ENCODE results near the gene TEX26.
"Not testable (repeated sequence)": the region's sequence is repeated elsewhere in the genome, so short reads cannot be mapped to it uniquely, and the experiment has no call there.

The TEX26 gene

GRCh38 chr13:30923418-30923817 lies 9.0 kb upstream of the TEX26 start:
- Histone ChIP-seq H3K27me3 (replicated peaks; ENCODE audit: control insufficient read depth, insufficient read depth, low read length) (no peaks in the 10 kb centered on the region), H3K4me1 (ENCODE audit: control insufficient read depth, insufficient read depth, low read length) (peaks cover 16% of the 10 kb centered on the region), H3K4me3 (ENCODE audit: low read length) (no peak overlapping the region), H3K9me3 (ENCODE audit: control insufficient read depth, low read length) (no peaks in the 10 kb centered on the region), H3K9ac (ENCODE audit: low read length) (no peak overlapping the region), H3K36me3 (ENCODE audit: control insufficient read depth, insufficient read depth, low read length, severe bottlenecking) (peaks cover 79% of the 10 kb centered on the region)
- no peak for DNase-seq (ENCODE audit: low read depth)

DNA sequence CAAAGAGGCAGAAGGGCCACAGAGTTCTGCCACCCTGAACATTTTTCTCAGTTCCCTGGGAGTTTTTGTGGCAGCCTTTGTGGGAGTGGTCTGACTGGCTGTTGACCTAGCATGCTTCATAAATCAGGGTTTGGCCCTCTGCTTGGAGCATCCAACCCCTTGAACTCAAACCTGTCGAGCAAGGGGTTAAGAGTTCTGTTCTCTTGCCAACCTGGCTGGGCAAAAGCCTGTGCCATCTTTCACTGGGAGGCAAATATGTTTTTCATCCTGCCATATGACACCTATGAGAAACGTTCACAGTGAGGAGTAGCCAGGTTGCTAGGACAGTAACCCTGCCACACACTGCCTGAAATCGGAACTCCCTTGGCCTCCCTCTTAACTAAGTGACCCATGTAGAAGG lies 7.7 kb upstream of the TEX26 start:
- DNase-seq (ENCODE audit: low read depth): no peak
- Histone ChIP-seq H3K4me3 (ENCODE audit: low read length) (no peak overlapping the region), H3K9ac (ENCODE audit: low read length) (no peak overlapping the region), H3K4me1 (ENCODE audit: control insufficient read depth, insufficient read depth, low read length) (peaks cover 6% of the 10 kb centered on the region), H3K36me3 (ENCODE audit: control insufficient read depth, insufficient read depth, low read length, severe bottlenecking) (peaks cover 66% of the 10 kb centered on the region), H3K27me3 (replicated peaks; ENCODE audit: control insufficient read depth, insufficient read depth, low read length) (no peaks in the 10 kb centered on the region), H3K9me3 (ENCODE audit: control insufficient read depth, low read length) (no peaks in the 10 kb centered on the region)

DNA sequence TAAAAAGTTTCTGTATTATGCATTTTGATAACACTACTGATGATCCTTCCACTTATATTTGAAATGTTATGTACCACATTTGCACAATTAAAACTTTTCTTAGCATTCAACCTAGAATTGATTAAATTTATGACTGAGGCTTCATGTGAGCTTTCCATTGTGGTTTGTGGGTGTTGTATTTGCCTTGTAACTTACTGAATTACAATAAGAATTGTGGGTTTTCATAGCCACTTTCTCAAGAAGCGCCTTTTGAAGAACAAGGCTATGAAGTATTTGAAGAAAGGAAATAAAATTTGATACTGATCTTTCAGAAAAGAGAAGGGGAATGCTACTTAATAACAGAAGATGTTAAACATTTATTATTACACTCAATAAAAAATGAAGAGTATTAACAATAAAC lies 7.0 kb upstream of the TEX26 start:
- Histone ChIP-seq H3K9ac (ENCODE audit: low read length) (no peak overlapping the region), H3K4me3 (ENCODE audit: low read length) (no peak overlapping the region), H3K9me3 (ENCODE audit: control insufficient read depth, low read length) (no peaks in the 10 kb centered on the region), H3K27me3 (replicated peaks; ENCODE audit: control insufficient read depth, insufficient read depth, low read length) (no peaks in the 10 kb centered on the region), H3K4me1 (ENCODE audit: control insufficient read depth, insufficient read depth, low read length) (peaks cover 6% of the 10 kb centered on the region), H3K36me3 (ENCODE audit: control insufficient read depth, insufficient read depth, low read length, severe bottlenecking) (peaks cover 59% of the 10 kb centered on the region)
- no peak for DNase-seq (ENCODE audit: low read depth)

GRCh38 chr13:30926781-30927180 lies 5.7 kb upstream of the TEX26 start:
- Histone ChIP-seq H3K9me3 (ENCODE audit: control insufficient read depth, low read length) (no peaks in the 10 kb centered on the region), H3K9ac (ENCODE audit: low read length) (no peak overlapping the region), H3K4me1 (ENCODE audit: control insufficient read depth, insufficient read depth, low read length) (peaks cover 6% of the 10 kb centered on the region), H3K4me3 (ENCODE audit: low read length) (no peak overlapping the region), H3K27me3 (replicated peaks; ENCODE audit: control insufficient read depth, insufficient read depth, low read length) (no peaks in the 10 kb centered on the region), H3K36me3 (ENCODE audit: control insufficient read depth, insufficient read depth, low read length, severe bottlenecking) (peaks cover 46% of the 10 kb centered on the region)
- no peak for DNase-seq (ENCODE audit: low read depth)

GRCh38 chr13:30927188-30927587 lies 5.3 kb upstream of the TEX26 start:
- not testable (repeated sequence) for H3K27me3 ChIP-seq (replicated peaks; ENCODE audit: control insufficient read depth, insufficient read depth, low read length); H3K4me3 ChIP-seq (ENCODE audit: low read length); H3K9me3 ChIP-seq (ENCODE audit: control insufficient read depth, low read length); H3K4me1 ChIP-seq (ENCODE audit: control insufficient read depth, insufficient read depth, low read length); DNase-seq (ENCODE audit: low read depth); H3K9ac ChIP-seq (ENCODE audit: low read length)
- H3K36me3 ChIP-seq (ENCODE audit: control insufficient read depth, insufficient read depth, low read length, severe bottlenecking): peaks cover 42% of the 10 kb centered on the region

DNA sequence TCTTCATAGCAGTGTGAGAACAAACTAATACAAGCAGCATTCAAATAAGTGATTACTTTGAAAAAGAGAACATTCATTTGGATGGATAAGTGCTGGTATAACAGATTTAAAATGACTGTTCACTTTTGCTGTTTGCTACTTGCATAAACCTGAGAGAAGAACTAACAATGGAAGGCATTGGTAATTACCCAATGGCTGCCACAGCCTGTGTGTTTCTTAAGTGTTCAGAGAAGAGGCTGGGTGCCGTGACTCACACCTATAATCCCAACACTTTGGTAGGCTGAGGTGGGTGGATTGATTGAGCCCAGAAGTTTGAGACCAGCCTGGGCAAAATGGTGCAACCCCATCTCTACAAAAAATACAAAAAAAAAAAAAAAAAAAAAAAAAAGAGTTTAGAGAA lies 4.9 kb upstream of the TEX26 start:
- Histone ChIP-seq H3K27me3 (replicated peaks; ENCODE audit: control insufficient read depth, insufficient read depth, low read length) (no peaks in the 10 kb centered on the region), H3K9me3 (ENCODE audit: control insufficient read depth, low read length) (no peaks in the 10 kb centered on the region), H3K4me1 (ENCODE audit: control insufficient read depth, insufficient read depth, low read length) (peaks cover 6% of the 10 kb centered on the region), H3K9ac (ENCODE audit: low read length) (no peak overlapping the region), H3K36me3 (ENCODE audit: control insufficient read depth, insufficient read depth, low read length, severe bottlenecking) (peaks cover 38% of the 10 kb centered on the region), H3K4me3 (ENCODE audit: low read length) (no peak overlapping the region)
- DNase-seq (ENCODE audit: low read depth): no peak

GRCh38 chr13:30928978-30929377 lies 3.5 kb upstream of the TEX26 start:
- DNase-seq (ENCODE audit: low read depth): no peak
- Histone ChIP-seq H3K4me1 (ENCODE audit: control insufficient read depth, insufficient read depth, low read length) (peaks cover 10% of the 10 kb centered on the region), H3K27me3 (replicated peaks; ENCODE audit: control insufficient read depth, insufficient read depth, low read length) (no peaks in the 10 kb centered on the region), H3K4me3 (ENCODE audit: low read length) (no peak overlapping the region), H3K9ac (ENCODE audit: low read length) (no peak overlapping the region), H3K36me3 (ENCODE audit: control insufficient read depth, insufficient read depth, low read length, severe bottlenecking) (peaks cover 24% of the 10 kb centered on the region), H3K9me3 (ENCODE audit: control insufficient read depth, low read length) (no peaks in the 10 kb centered on the region)

GRCh38 chr13:30933354-30933670 lies 856 bp downstream of the TEX26 start:
- DNase-seq (ENCODE audit: low read depth): no peak
- H3K27me3 ChIP-seq (replicated peaks; ENCODE audit: control insufficient read depth, insufficient read depth, low read length): no peaks in the 10 kb centered on the region
- H3K36me3 ChIP-seq (ENCODE audit: control insufficient read depth, insufficient read depth, low read length, severe bottlenecking): no peaks in the 10 kb centered on the region
- H3K9ac ChIP-seq (ENCODE audit: low read length): no peak overlapping the region
- H3K4me1 ChIP-seq (ENCODE audit: control insufficient read depth, insufficient read depth, low read length): peaks cover 10% of the 10 kb centered on the region
- peaks cover 5% of the 10 kb centered on the region for H3K9me3 ChIP-seq (ENCODE audit: control insufficient read depth, low read length)
- H3K4me3 ChIP-seq (ENCODE audit: low read length): no peak overlapping the region

GRCh38 chr13:30934381-30934780 lies 1.9 kb downstream of the TEX26 start:
- peaks cover 10% of the 10 kb centered on the region for H3K4me1 ChIP-seq (ENCODE audit: control insufficient read depth, insufficient read depth, low read length)
- no peak overlapping the region for H3K9ac ChIP-seq (ENCODE audit: low read length)
- DNase-seq (ENCODE audit: low read depth): no peak
- H3K36me3 ChIP-seq (ENCODE audit: control insufficient read depth, insufficient read depth, low read length, severe bottlenecking): no peaks in the 10 kb centered on the region
- no peak overlapping the region for H3K4me3 ChIP-seq (ENCODE audit: low read length)
- H3K27me3 ChIP-seq (replicated peaks; ENCODE audit: control insufficient read depth, insufficient read depth, low read length): no peaks in the 10 kb centered on the region
- H3K9me3 ChIP-seq (ENCODE audit: control insufficient read depth, low read length): peaks cover 8% of the 10 kb centered on the region

DNA sequence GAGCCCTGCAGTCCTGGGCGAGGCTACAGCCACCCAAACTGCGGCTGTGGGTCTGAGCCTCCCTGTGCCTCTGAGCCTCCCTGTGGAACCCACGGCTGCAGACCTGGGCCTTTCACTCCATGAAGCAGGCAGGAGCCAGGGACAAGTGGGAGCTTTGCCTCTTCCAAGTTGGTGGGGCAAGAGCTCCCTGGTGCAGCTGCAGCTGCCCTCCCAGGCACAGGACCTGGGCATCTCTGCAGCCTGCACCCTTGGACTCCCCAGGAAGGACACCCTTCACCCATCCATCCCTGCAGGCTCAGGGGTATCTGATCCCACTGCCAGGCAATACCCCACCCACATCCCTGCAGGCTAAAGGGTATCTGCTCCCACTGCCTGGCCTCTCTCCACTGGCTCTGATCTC lies 2.3 kb downstream of the TEX26 start:
- peaks cover 8% of the 10 kb centered on the region for H3K9me3 ChIP-seq (ENCODE audit: control insufficient read depth, low read length)
- no peak overlapping the region for H3K4me3 ChIP-seq (ENCODE audit: low read length)
- H3K36me3 ChIP-seq (ENCODE audit: control insufficient read depth, insufficient read depth, low read length, severe bottlenecking): no peaks in the 10 kb centered on the region

DNA sequence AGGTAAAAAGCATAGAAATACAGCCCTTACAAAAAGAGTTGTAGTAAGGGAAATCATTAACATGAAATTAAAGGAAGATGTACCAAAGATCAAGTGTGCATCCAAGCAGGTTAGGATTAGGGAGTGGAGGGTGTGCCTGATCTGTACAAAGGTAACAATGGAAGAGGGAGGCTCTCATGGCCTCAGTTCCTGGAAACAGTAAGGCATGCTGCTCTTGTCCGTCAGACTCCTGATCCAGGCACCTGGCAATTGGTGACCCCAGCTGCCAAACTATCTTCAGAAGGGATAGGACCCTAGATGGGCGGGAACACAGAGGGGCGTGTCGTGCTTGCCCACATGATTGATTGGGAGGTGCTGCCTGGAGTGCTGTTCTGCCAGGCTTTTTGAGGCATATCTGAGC lies 4.5 kb downstream of the TEX26 start:
- Histone ChIP-seq H3K9ac (ENCODE audit: low read length) (no peak overlapping the region), H3K4me3 (ENCODE audit: low read length) (no peak overlapping the region), H3K4me1 (ENCODE audit: control insufficient read depth, insufficient read depth, low read length) (peaks cover 10% of the 10 kb centered on the region), H3K27me3 (replicated peaks; ENCODE audit: control insufficient read depth, insufficient read depth, low read length) (no peaks in the 10 kb centered on the region), H3K36me3 (ENCODE audit: control insufficient read depth, insufficient read depth, low read length, severe bottlenecking) (no peaks in the 10 kb centered on the region), H3K9me3 (ENCODE audit: control insufficient read depth, low read length) (peaks cover 8% of the 10 kb centered on the region)
- no peak for DNase-seq (ENCODE audit: low read depth)

More for the DNA sequence above, 2.3 kb downstream of the TEX26 start:
- H3K4me1 ChIP-seq (ENCODE audit: control insufficient read depth, insufficient read depth, low read length): peaks cover 10% of the 10 kb centered on the region
- H3K27me3 ChIP-seq (replicated peaks; ENCODE audit: control insufficient read depth, insufficient read depth, low read length): no peaks in the 10 kb centered on the region
- DNase-seq (ENCODE audit: low read depth): no peak
- H3K9ac ChIP-seq (ENCODE audit: low read length): no peak overlapping the region

DNA sequence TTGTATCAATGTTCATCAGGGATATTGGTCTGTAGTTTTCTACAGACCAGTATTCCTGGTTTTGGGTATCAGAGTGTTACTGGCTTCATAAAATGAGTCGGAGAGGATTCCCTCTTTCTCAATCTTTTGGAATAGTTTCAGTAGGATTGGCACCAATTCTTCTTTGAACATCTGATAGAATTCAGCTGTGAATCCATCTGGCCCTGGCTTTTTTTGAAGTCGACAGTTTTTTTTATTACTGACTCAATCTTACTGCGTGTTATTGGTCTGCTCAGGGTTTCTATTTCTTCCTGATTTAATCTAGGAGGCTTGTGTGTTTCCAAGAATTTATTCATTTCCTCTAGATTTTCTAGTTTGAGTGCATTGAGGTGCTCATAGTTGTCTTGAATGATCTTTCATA lies 11.4 kb downstream of the TEX26 start:
- no peak for DNase-seq (ENCODE audit: low read depth)
- Histone ChIP-seq H3K36me3 (ENCODE audit: control insufficient read depth, insufficient read depth, low read length, severe bottlenecking) (no peaks in the 10 kb centered on the region), H3K27me3 (replicated peaks; ENCODE audit: control insufficient read depth, insufficient read depth, low read length) (no peaks in the 10 kb centered on the region), H3K4me3 (ENCODE audit: low read length) (no peak overlapping the region), H3K4me1 (ENCODE audit: control insufficient read depth, insufficient read depth, low read length) (no peaks in the 10 kb centered on the region), H3K9me3 (ENCODE audit: control insufficient read depth, low read length) (no peaks in the 10 kb centered on the region), H3K9ac (ENCODE audit: low read length) (no peak overlapping the region)

Measured in adipocyte (in vitro differentiated cells).